ENCODE results near the gene CNPPD1.

- TF ChIP-seq CTCF (IDR thresholded peaks at IDR 0.05) (no peak; the same call in 1 of the 2 replicates), ZFX (IDR thresholded peaks at IDR 0.05; ENCODE audit: borderline replicate concordance) (no peak)
Observed at GRCh38 chr2:219218217-219218731, 41.5 kb upstream of the CNPPD1 start.
